Right lobe of liver (tissue), 6 donors: ENCODE data around the gene PRAME. TPM values are rescaled to one million over a fixed set of nuclear protein-coding genes. Genes with fewer than 3 reads are reported as not detected.

Experiments used
- ATAC-seq, 4 donors: fragments of 200-7000 bp; cut with Tn5 transposase; one replicate each; pipeline ENCODE4 v1.9.1; 2020; ENCODE audit warnings: mild to moderate bottlenecking in 4 of 4, moderate library complexity in 4 of 4
- DNase-seq, 3 donors: peaks; one replicate each; pipeline ENCODE4 v3.0.0-alpha.2; 2020
- H3K27ac ChIP-seq, 3 donors: fragments of 200-600 bp; one replicate each; pipeline ENCODE4 v1.8.0; 2022
- H3K27me3 ChIP-seq, 2 donors: fragments of 200-600 bp; one replicate each; pipeline ENCODE4 v1.8.0; 2022
- H3K36me3 ChIP-seq, 4 donors: fragments of 200-600 bp; sonication (generic) in 1 of 4; one replicate each; pipeline versions ENCODE4 v1.5.1 to v1.8.0; 2017 to 2022; ENCODE audit warnings: control low read depth in 1 of 4
- H3K4me1 ChIP-seq, 4 donors: fragments of 200-600 bp; sonication (generic) in 1 of 4; one replicate each; pipeline versions ENCODE4 v1.5.1 to v1.8.0; 2017 to 2022; ENCODE audit warnings: control low read depth in 1 of 4
- H3K4me3 ChIP-seq, 3 donors: fragments of 200-600 bp; one replicate each; pipeline ENCODE4 v1.8.0; 2022
- H3K9me3 ChIP-seq, 4 donors: fragments of 200-600 bp; sonication (generic) in 1 of 4; one replicate each; pipeline versions ENCODE4 v1.5.1 to v1.8.0; 2017 to 2022; ENCODE audit warnings: control low read depth in 1 of 4
- CTCF ChIP-seq, 4 donors: fragments of 200-600 bp in 3 of 4; fragments of 450-650 bp in 1 of 4; IDR thresholded peaks; one replicate each; pipeline versions ENCODE4 v1.5.1 to v1.8.0; 2016 to 2022; ENCODE audit warnings: antibody characterized with exemption in 4 of 4, mild to moderate bottlenecking in 2 of 4
- POLR2A ChIP-seq: fragments of 450-650 bp; IDR thresholded peaks from one replicate; pipeline ENCODE4 v1.6.1; 2017; ENCODE audit warnings: antibody characterized with exemption, mild to moderate bottlenecking
- WGBS: methylation state at CpG from one replicate; pipeline ENCODE4 v1.1.6; 2018; ENCODE audit warnings: low coverage, low lambda C conversion rate; ENCODE audit not compliant: insufficient coverage; ENCODE audit errors: missing lambda C conversion rate; 5-methylcytosine and 5-hydroxymethylcytosine counted together
- intact Hi-C, 2 donors: fragments of 100-400 bp; cut with DNase I; formaldehyde crosslinking; loops; one replicate each; pipeline versions ENCODE4 v1.11.2 to v1.14.1; 2022
- total RNA-seq, 6 experiments: library from RNA; depleted of rRNA in 2 of 6; stranded (reverse); fragments of >200 nt in 2 of 6; fragmentation: NEBNext Ultra II Directional in 3 of 6; extraction: Animal tissue kit (Norgen Biotek cat#: 25700) in 3 of 6; gene quantifications; one replicate each; pipeline versions ENCODE4 v1.1.0 to v1.2.4, GENCODE V29; 2016 to 2023
- donor health status: DM: no; HTN: yes; CAD: no.
- donor health status: DM: no; HTN: no; CAD: no.
- donor health status: DM: no; HTN: no; CAD: no.
- donor health status: DM: no; HTN: yes; CAD: no.
- donor health status: DM: no; HTN: yes; CAD: no.

Gene PRAME
- total RNA-seq, 6 experiments from 2014 or later: not detected

GRCh38 chr22:22593964-22594656 is 35.0 kb upstream of the PRAME start:
- DNase-seq (peak in 2 of 3 donors; percentile 39 to 53), ATAC-seq (peak; percentile 61 to 72 (median 66))
- 39% methylated on average over 9 of the region's 10 CpGs for WGBS
- Histone ChIP-seq H3K4me3 (no peak overlapping the region), H3K9me3 (no peaks in the 10 kb centered on the region), H3K36me3 (no peaks in the 10 kb centered on the region), H3K4me1 (no peaks in the 10 kb centered on the region), H3K27ac (no peak overlapping the region), H3K27me3 (no peaks in the 10 kb centered on the region)
- intact Hi-C loops: no loop called here
- TF ChIP-seq POLR2A: no peak
- TF ChIP-seq CTCF (IDR thresholded peaks at IDR 0.05): peak; percentile 43 to 73 (median 66)

- no peak for TF ChIP-seq CTCF (IDR thresholded peaks at IDR 0.05)
- TF ChIP-seq POLR2A: no peak
- intact Hi-C loops: no loop called here
- no peak overlapping the region for H3K27ac ChIP-seq
- no peaks in the 10 kb centered on the region for H3K27me3 ChIP-seq
- no peaks in the 10 kb centered on the region for H3K4me1 ChIP-seq
- no peak overlapping the region for H3K4me3 ChIP-seq
- WGBS: 71% methylated on average over 1 of the region's 2 CpGs
- no peaks in the 10 kb centered on the region for H3K9me3 ChIP-seq
- ATAC-seq (no peak), DNase-seq (no peak)
- no peaks in the 10 kb centered on the region for H3K36me3 ChIP-seq
These were observed 34.2 kb upstream of the PRAME start for GRCh38 chr22:22593250-22593649.

- Histone ChIP-seq H3K27me3 (no peaks in the 10 kb centered on the region), H3K36me3 (no peaks in the 10 kb centered on the region), H3K9me3 (no peaks in the 10 kb centered on the region), H3K27ac (no peak overlapping the region), H3K4me1 (no peaks in the 10 kb centered on the region), H3K4me3 (no peak overlapping the region)
- WGBS: 37% methylated on average over 6 of the region's 8 CpGs
- intact Hi-C loops: no loop called here
- ATAC-seq: no peak
- DNase-seq: no peak
- peak in 1 of 4 donors; percentile 9 for TF ChIP-seq CTCF (IDR thresholded peaks at IDR 0.05)
- no peak for TF ChIP-seq POLR2A
These were observed 32.6 kb upstream of the PRAME start for GRCh38 chr22:22591348-22592299.

GRCh38 chr22:22590136-22590891 is 31.2 kb upstream of the PRAME start:
- intact Hi-C loops: no loop called here
- 77% methylated on average over 6 of the region's 8 CpGs for WGBS

More at GRCh38 chr22:22590136-22590891, 31.2 kb upstream of the PRAME start:
- ATAC-seq (no peak), DNase-seq (no peak)
- Histone ChIP-seq H3K4me1 (no peaks in the 10 kb centered on the region), H3K9me3 (no peaks in the 10 kb centered on the region), H3K36me3 (no peaks in the 10 kb centered on the region), H3K27ac (no peak overlapping the region), H3K27me3 (no peaks in the 10 kb centered on the region), H3K4me3 (no peak overlapping the region)
- TF ChIP-seq CTCF (IDR thresholded peaks at IDR 0.05) (no peak), POLR2A (no peak)
